Activated naive CD8-positive, alpha-beta T cell treated with anti-CD3 and anti-CD28 coated beads, Interleukin-2, amount 50 U/mL, for 16 hours (primary cell): ENCODE data around the gene SOX10.
"Not testable (repeated sequence)": the region's sequence is repeated elsewhere in the genome, so short reads cannot be mapped to it uniquely, and the experiment has no call there.

Source experiments
- DNase-seq: peaks from one replicate; pipeline ENCODE4 v3.0.0-alpha.2; 2020; ENCODE audit warnings: low read depth, low spot score

The SOX10 gene

GRCh38 chr22:37985751-37986281 lies 1.5 kb upstream of the SOX10 start:
- no peak for DNase-seq

GRCh38 chr22:37985050-37985585 lies 763 bp upstream of the SOX10 start:
- DNase-seq = no peak

DNA sequence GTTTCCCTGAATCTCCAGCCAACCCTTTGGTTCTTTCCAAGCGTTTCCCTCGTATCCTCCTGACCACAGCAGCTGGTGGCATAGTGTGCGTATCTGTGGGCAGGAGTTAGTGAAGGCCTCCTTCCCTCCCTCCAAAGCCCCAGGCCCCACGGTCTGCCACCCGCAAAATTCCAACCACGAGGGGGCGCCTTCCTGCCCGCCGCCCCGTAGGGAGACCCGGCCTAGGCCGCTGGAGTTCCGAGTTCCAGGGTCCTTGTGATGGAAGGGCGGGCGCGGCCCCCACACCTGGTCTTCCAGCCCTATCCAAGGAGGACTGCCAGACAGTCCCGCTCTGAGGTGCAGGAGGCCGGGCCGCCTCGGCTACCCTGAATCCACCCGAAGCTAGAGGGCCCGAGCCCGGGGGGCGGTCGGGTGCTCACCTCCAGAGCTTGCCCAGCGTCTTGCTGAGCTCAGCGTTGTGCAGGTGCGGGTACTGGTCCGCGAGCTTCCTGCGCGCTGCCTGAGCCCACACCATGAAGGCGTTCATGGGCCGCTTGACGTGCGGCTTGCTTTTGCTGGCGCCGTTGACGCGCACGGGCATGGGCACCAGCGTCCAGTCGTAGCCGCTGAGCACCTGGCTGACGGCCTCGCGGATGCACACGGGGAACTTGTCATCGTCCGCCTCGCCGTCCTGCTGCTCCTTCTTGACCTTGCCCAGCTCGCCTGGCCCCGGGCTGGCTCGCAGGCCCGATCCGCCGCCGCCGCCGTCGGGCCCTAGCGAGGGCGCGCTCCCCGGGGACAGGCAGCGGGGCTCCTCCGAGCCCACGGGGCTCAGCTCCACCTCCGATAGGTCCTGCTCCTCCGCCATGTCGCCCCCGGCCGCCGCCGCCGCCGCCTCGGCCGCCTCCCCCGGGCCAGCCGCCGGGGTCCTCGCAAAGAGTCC lies 1.2 kb downstream of the SOX10 start:
- DNase-seq = no peak

DNA sequence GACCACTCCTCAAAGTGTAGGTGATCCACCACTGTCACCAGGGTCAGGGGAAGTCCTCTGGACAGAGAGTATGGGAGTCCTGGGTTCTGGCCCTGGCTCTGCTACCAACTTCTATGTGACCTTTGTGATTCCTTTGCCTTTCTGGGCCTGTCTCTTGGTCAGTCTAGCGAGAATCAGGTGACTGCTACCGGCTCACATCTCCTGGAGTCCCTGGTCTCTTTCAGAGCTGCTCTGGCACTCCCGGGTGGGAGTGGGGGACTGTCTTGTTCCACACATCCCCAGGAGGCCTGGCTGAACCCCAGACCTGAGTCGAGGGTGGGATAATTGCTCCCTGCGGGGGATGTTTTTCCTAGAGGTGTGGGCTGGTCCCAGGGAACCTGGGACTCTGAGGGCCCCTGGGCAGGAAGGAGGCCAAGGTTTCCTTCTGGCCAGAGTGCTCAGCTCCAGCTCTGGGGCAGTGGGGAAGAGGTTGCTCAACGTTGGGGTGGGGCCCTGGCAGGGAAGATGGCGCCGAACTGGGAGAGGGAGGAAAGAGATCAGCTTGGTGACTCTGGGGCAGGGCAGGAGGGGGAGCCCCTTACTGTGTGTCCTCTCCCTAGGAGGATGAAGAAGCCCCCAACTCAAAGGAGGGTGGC lies 2.1 kb downstream of the SOX10 start:
- DNase-seq = no peak

DNA sequence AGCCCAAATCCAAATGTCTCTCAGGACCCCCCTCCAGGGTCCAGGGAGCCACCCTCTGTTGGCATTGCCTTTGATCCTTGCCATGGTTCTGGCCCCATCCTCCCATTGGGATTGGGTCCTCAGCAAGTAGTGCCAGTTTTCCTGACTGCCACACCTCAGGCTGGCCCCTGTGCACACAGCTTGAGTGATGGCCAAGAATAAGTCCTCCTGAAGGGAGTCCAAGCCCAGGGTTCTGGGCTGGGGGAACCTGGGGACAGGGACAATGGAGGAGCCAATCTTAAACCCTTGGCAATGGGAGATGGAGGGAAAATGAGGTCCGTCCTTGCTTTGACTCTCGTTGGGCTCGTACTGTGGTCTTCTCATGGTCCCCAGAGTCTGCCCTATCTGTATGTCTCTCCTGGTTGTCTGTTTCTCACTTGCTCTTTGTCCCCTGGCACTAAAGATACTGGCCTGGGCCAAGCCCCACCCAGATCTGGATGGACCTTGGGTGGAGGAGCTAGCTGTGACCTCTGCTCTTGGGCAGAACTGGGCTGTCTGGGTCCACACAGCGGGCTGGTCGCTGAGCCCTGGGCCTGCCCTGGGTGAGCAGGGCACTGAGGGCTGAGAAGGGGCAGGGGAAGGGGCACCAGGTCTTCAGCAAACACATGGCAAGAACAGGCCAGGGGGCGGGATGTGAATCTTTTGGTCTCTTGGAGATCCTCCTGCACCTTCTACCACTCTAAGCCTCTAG lies 2.9 kb downstream of the SOX10 start:
- no peak for DNase-seq

DNA sequence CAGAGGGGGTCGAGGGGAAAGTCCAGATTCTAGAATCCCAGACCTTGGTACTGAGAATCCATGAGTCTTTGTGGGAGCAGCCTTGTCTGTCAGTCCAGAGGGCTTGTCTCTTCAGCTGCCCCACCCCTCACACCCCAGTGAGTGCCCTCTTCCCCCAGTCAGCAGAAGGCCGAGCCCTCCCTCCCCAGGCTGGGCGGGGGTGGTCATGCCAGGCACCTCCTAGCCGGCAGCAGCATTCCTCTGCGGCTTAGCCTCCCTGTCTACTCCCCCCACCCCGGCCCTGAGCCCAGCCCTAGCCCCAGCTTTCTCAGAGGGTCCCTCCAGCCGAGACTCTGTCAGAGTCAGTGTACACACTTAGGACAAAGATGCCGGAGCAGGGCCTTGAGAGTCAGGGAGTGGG lies 4.6 kb downstream of the SOX10 start:
- DNase-seq = no peak

GRCh38 chr22:37976547-37976946 lies 7.8 kb downstream of the SOX10 start:
- DNase-seq = no peak

- not testable (repeated sequence) for DNase-seq
Measured at GRCh38 chr22:37976022-37976421, 8.3 kb downstream of the SOX10 start.

- no peak for DNase-seq
Measured at GRCh38 chr22:37975153-37975552, 9.2 kb downstream of the SOX10 start.

DNA sequence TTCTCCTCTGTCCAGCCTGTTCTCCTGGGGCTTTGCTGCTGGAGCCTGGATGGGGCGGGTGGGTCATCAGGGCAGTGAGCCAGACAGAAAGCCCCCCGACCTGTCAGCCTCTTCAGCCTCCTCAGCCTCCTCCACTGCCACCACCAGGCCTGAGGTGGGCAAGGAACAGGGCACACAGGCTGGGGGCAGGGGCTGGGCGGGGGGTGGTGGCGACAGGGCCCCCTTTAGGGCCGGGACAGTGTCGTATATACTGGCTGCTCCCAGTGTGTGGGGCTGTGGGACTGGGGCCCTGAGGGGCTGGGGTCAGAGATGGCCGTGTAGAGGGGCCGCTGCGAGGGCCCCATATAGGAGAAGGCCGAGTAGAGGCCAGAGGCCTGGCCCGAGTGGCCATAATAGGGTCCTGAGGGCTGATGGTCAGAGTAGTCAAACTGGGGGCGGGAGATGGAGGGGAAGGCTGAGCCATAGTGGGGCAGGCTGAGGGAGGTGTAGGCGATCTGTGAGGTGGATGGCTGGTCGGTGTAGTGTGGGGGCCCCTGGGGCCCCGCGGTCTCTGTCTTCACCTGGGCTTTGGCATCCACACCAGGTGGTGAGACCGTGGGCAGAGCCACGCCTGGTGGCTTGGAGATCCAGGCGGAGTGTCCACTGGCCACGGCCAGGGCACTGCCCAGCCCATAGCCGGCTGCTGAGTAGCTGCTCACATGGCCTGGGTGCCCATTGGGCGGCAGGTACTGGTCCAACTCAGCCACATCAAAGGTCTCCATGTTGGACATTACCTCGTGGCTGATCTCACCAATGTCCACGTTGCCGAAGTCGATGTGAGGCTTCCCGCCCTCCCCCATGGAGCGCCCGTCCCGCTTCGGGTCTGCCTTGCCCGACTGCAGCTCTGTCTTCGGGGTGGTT lies 10.8 kb downstream of the SOX10 start:
- DNase-seq = no peak

DNA sequence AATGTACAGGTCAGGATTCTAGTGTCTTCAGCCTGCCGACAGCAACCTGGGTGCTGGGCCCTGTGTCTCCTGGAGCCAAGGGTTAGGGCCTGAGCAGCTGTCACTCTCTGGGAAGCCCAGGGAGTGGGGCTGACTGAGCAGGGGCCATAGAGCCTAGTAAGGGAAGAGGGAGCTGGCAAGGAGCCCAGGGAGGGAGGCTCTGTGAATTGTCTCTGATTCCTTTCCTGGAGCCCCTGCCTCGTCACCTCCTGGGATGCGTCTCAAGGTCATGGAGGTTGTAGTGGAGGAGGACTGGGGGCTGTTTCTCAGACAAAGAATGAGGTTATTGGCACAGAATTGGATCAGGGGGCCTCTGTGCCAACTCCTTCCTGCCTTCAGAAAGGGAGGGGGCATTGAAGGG lies 11.8 kb downstream of the SOX10 start:
- DNase-seq = no peak

DNA sequence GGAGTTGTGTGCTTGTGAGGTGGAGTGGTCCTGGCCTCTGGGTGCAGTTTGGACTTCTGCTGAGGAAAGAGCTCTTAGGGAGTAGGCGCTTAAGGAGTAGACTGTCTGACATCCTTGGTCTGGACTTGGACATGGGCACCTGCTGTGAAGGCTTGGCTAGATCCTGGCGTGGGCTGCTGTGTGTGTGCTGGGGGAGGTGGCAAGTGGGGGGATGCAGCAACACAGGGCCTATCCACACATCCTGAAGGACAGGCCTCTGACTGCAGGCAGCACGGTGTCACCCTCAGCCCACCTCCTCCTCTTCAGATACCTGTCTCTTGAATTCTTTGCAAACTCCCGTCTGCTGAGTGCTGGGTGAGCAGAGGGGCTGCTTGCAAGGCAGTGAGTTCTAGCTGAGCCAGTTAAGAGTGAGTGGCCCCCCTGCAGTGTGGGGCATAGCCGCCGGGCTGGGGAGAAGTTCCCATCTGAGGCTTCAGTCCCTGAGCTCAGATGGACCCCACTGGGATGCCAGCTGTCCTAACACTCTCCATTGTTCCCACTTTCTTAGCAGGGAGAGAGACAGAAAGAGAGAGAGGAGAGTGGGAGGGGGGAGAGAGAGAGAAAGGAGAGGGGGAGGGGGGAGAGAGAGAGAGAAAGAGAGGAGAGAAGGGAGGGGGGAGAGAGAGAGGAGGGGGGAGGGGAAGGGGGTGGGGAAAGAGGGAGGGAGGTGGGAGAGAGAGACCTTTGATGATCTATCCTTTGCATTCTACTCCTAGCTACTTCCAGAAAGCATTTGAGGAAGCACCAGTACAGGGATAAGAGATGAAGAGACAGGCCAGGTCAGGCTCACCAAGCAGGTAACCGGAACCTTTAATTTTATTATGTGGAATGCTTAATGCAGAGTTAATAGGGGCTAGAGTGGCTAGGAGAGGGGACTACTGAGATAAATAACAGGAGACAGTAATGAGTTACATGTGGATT lies 12.6 kb downstream of the SOX10 start:
- no peak for DNase-seq

DNA sequence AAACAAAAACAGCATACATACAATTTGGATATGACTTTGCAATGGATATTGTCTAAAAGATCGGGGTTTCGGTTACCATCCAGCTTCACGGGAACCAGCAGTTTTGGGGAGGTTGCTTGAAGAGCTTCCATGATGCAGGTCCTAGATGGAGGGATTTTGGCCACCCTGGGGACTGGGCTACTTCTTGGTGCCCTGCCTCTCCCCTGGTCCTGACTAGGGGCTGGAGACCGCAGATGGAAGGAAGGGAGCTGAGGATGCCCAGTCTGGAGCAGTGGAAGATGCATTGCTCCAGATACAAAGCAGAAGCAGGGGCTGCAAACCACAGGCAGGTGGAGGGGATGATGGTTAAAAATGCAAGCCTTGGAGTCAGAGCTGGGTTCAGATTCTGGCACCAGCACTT lies 13.5 kb downstream of the SOX10 start:
- no peak for DNase-seq

DNA sequence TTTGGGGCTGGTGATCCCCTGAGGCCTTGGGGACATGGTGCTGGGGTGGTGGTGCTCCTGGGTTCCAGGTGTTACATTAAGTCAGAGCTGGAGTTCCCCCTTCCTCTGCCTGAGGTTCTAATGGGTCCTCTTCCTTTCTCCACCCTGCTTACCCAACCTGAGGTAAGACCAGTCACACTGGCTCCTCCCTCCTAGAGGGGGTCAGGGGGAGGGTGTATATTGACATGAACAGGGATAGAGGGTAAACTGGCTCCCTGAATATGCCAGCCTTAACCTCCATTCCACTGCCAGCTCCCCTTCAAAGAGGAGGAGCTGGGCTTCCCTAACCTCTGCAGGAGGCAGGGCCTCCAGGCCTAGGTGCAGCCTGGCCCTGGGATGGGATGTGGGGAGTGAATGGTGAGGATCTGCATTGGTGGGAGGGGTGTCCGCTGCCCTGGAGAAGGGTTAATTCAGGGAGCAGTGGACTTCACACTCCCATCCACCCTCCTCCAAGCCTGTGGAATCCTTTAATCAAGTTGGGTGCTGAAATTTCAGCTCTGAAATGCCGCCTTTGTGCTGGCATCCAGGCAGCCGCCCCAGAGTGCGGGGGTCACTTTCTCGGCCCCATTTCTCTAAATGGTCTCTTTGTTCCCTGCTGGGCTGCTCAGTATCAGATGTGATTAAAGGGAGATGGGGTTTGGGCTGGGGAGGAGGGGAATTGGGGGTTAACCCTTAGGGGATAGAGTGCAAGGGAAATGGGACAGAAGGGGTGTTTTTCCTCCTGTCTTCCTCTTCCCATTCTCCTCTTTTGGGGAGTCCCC lies 15.7 kb downstream of the SOX10 start:
- DNase-seq = no peak

DNA sequence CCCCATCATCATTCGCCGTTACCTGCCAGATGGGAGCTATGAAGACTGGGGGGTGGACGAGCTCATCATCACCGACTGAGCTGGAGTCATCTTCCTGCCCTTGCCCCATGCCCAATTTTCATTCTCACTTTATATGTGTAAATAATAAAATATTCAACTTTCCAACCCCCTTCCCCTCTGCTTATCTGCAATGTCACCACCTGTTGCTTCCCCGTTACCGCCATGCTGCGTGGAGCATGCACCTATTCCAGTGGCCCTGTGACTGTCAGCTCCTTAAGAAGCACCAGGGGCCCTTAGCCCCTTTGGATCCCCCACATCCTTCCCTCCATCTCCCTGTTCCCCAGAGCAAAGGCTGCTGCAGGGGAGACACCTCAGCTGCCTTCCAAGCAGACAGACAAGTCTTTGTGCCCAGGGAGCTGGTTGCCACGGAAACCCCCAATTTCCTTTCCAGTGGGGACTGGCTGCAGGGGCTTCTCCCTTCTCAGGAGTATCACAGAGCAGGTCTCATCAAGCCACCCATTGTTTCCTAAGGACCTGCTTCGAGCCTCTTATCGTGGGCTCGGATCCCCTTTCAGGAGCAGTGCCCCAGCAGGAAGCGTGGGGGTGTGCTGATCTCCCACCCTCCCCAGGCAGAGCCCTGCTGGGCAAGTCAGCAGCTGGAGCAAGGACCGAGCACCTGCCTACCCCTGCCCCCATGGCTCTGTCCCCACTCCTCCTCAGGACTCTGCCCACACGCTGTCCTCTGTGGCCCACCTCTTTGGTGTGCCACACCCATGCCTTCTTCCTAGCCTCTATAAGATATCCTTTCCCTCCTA lies 16.5 kb downstream of the SOX10 start:
- DNase-seq = no peak

- no peak for DNase-seq
Measured at GRCh38 chr22:37967147-37967546, 17.2 kb downstream of the SOX10 start.

- no peak for DNase-seq
Measured at GRCh38 chr22:37965940-37966664, 18.3 kb downstream of the SOX10 start.
